ENCODE data around the gene PAX5.

DNA sequence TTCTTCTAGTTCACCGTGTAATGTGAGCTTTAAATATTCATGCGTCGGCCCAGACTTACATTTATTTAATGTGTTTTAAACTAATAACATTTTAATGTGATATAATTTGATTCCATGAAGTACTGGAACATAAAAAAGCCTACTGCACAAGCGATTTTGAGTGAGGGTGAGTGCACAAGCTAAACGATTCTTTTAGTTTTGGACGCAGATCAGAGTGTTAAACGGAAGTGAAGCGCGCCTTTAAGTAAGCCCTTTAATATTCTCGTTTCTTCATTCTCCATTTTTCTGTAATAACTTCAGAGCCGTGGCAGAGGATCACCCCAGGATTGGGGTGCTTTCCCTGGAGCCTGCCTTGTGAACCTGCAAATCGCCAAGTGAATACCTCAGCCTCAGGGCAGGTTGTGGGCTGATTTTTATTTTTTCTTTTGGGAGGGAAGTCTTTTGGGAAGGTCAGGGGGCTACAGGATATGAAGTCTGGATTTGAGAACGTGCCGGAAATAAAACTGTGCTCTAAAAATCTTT is 4.9 kb upstream of the PAX5 start:
- TF ChIP-seq EZH2 (IDR thresholded peaks at IDR 0.05; ENCODE audit: low read length, missing control alignments): no peak
- TF ChIP-seq, protein P1, sequence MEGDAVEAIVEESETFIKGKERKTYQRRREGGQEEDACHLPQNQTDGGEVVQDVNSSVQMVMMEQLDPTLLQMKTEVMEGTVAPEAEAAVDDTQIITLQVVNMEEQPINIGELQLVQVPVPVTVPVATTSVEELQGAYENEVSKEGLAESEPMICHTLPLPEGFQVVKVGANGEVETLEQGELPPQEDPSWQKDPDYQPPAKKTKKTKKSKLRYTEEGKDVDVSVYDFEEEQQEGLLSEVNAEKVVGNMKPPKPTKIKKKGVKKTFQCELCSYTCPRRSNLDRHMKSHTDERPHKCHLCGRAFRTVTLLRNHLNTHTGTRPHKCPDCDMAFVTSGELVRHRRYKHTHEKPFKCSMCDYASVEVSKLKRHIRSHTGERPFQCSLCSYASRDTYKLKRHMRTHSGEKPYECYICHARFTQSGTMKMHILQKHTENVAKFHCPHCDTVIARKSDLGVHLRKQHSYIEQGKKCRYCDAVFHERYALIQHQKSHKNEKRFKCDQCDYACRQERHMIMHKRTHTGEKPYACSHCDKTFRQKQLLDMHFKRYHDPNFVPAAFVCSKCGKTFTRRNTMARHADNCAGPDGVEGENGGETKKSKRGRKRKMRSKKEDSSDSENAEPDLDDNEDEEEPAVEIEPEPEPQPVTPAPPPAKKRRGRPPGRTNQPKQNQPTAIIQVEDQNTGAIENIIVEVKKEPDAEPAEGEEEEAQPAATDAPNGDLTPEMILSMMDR (conservative IDR thresholded peaks at IDR 0.05 in 1 of 2, IDR thresholded peaks at IDR 0.05 in 1 of 2; ENCODE audit: low read depth in 1 of 2, low read length in 2 of 2): no peak
